Measurements from ENCODE around the gene MXI1.

GRCh38 chr10:110336111-110336721 lies 128.8 kb downstream of the MXI1 start:
- TF ChIP-seq CTCF (IDR thresholded peaks at IDR 0.05) (peak in 1 of 4 experiments; percentile 3), POLR2A (IDR thresholded peaks at IDR 0.05) (no peak)

Data from uterus (tissue), 2 donors.